Measurements from ENCODE around the gene OR8B12.

Gene OR8B12

DNA sequence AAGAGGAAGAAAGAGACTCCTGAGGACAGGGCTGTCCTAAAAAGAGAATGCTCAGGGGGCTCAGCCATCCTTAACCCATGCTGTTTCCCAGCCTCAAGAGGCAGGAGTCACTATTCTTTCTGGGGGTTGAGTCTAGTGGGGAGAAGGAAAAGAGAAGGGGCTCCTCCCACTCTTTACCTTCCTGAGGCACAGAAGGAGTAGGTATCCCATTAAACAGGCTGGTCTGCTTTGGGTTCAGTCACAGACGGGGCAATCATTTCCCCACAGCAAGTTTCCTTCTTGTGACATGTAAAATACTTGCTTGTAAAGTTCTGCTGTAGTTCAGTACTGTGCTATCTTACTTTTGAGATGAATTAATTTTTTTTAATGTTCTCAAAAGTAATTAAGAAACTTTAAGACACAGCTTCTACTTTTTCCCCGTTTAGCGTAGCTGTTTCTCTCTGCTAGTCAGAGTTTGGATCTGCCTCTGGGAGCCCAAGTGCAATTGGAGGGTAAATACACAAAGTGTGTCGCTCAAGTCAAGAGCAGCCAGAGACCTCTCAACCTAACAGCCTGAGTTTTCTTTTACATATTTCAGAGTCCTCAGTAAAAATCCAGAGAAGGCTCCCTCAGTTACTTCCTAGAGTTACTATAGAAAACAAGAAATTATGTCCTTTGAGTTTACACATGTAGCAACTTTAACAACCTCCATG lies 41.4 kb upstream of the OR8B12 start:
- no peak overlapping the region for H3K23ac ChIP-seq (ENCODE audit: low read length)
- no peaks in the 10 kb centered on the region for H3K79me2 ChIP-seq (ENCODE audit: control insufficient read depth, insufficient read depth, low read length, poor library complexity)
- WGBS (ENCODE audit: extremely low coverage, insufficient coverage, insufficient read length) = no CpG with 5 or more reads among the region's 4 CpGs
- H4K91ac ChIP-seq (ENCODE audit: low read depth, low read length) = no peak overlapping the region
- H2BK5ac ChIP-seq (ENCODE audit: low read depth, low read length, poor library complexity) = no peak overlapping the region
- no peaks in the 10 kb centered on the region for H3K27me3 ChIP-seq (ENCODE audit: insufficient read depth, low read length)
- H4K8ac ChIP-seq (ENCODE audit: low read depth, low read length) = no peak overlapping the region
- DNase-seq = no peak
- H3K9ac ChIP-seq (ENCODE audit: low read length) = no peak overlapping the region
- no peaks in the 10 kb centered on the region for H3K4me1 ChIP-seq (ENCODE audit: control insufficient read depth in 1 of 2, insufficient read depth in 2 of 2, low read length in 2 of 2)
- H3K18ac ChIP-seq (ENCODE audit: low read length) = no peak overlapping the region
- no peak overlapping the region for H3K27ac ChIP-seq (ENCODE audit: low read depth, low read length)
- H3K9me3 ChIP-seq (ENCODE audit: insufficient read depth, low read depth, low read length) = no peaks in the 10 kb centered on the region
- no peaks in the 10 kb centered on the region for H3K36me3 ChIP-seq (ENCODE audit: control insufficient read depth in 1 of 2, insufficient read depth in 2 of 2, low read length in 2 of 2)
- H2BK120ac ChIP-seq (ENCODE audit: insufficient read depth, low read length, poor library complexity) = no peak overlapping the region
- no peak overlapping the region for H2BK12ac ChIP-seq (ENCODE audit: low read length)
- no peak overlapping the region for H3K4me3 ChIP-seq (ENCODE audit: low read depth, low read length)
- no peak overlapping the region for H3K4ac ChIP-seq (ENCODE audit: low read depth, low read length)
- H2AFZ ChIP-seq (ENCODE audit: insufficient read depth, low read length, poor library complexity) = no peak overlapping the region
- no peaks in the 10 kb centered on the region for H3K79me1 ChIP-seq (ENCODE audit: low read length)
- no peak overlapping the region for H3K14ac ChIP-seq (ENCODE audit: low read length)
- H3K4me2 ChIP-seq (ENCODE audit: low read length) = no peak overlapping the region
- no peak overlapping the region for H2AK5ac ChIP-seq (ENCODE audit: low read length)
- H4K12ac ChIP-seq (ENCODE audit: low read depth, low read length) = no peak overlapping the region

DNA sequence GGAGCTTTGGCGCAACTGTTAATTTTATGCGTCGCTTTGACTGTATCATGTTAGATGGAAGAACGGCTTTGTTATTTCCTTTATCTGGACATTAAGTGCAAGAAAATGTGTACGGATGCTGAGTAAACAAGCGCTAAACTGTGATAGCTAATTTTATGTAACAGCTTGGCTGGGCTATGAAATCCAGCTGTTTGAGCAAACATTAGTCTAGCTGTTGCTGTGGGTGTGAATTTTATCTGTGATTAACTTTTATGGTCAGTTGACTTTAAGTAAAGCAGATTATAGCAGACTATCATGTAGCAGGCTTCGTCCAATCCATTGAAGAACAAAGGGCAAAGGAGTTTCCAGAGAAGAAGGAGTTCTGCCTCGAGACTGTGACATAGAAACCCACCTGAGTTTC lies 40.3 kb upstream of the OR8B12 start:
- Histone ChIP-seq H3K9ac (ENCODE audit: low read length) (no peak overlapping the region), H3K14ac (ENCODE audit: low read length) (no peak overlapping the region), H3K27ac (ENCODE audit: low read depth, low read length) (no peak overlapping the region), H3K79me2 (ENCODE audit: control insufficient read depth, insufficient read depth, low read length, poor library complexity) (no peaks in the 10 kb centered on the region), H2AK5ac (ENCODE audit: low read length) (no peak overlapping the region), H3K23ac (ENCODE audit: low read length) (no peak overlapping the region), H3K18ac (ENCODE audit: low read length) (no peak overlapping the region), H3K36me3 (ENCODE audit: control insufficient read depth in 1 of 2, insufficient read depth in 2 of 2, low read length in 2 of 2) (no peaks in the 10 kb centered on the region), H3K27me3 (ENCODE audit: insufficient read depth, low read length) (no peaks in the 10 kb centered on the region), H4K91ac (ENCODE audit: low read depth, low read length) (no peak overlapping the region), H3K4me1 (ENCODE audit: control insufficient read depth in 1 of 2, insufficient read depth in 2 of 2, low read length in 2 of 2) (no peaks in the 10 kb centered on the region), H3K4me3 (ENCODE audit: low read depth, low read length) (no peak overlapping the region), H4K12ac (ENCODE audit: low read depth, low read length) (no peak overlapping the region), H2AFZ (ENCODE audit: insufficient read depth, low read length, poor library complexity) (no peak overlapping the region), H4K8ac (ENCODE audit: low read depth, low read length) (no peak overlapping the region), H3K79me1 (ENCODE audit: low read length) (no peaks in the 10 kb centered on the region), H3K4me2 (ENCODE audit: low read length) (no peak overlapping the region), H3K4ac (ENCODE audit: low read depth, low read length) (no peak overlapping the region), H2BK12ac (ENCODE audit: low read length) (no peak overlapping the region), H3K9me3 (ENCODE audit: insufficient read depth, low read depth, low read length) (no peaks in the 10 kb centered on the region), H2BK5ac (ENCODE audit: low read depth, low read length, poor library complexity) (no peak overlapping the region), H2BK120ac (ENCODE audit: insufficient read depth, low read length, poor library complexity) (no peak overlapping the region)
- WGBS (ENCODE audit: extremely low coverage, insufficient coverage, insufficient read length) = no CpG with 5 or more reads among the region's 8 CpGs
- no peak for DNase-seq

DNA sequence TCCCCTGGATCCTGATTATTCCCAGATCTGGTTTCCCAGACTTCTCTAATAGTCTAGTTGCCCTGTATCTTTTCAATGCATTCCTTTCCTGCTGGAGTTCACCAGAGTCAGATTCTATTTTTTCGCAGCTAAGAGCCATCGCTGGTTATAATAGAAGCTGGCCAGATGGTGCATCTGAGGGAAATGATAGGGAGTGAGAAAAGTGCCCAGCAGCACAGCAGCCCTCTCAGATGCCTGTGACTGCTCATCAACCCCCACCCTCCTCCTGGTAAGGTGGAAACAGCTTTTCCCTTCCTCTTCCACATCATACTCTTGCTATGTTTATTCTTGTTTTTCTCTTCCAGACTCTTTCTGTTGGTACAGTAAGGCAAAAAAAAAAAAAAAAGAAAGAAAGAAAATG lies 39.1 kb upstream of the OR8B12 start:
- Histone ChIP-seq H3K36me3 (ENCODE audit: control insufficient read depth in 1 of 2, insufficient read depth in 2 of 2, low read length in 2 of 2) (no peaks in the 10 kb centered on the region), H4K12ac (ENCODE audit: low read depth, low read length) (no peak overlapping the region), H3K4me1 (ENCODE audit: control insufficient read depth in 1 of 2, insufficient read depth in 2 of 2, low read length in 2 of 2) (no peaks in the 10 kb centered on the region), H3K23ac (ENCODE audit: low read length) (no peak overlapping the region), H2BK12ac (ENCODE audit: low read length) (no peak overlapping the region), H3K9ac (ENCODE audit: low read length) (no peak overlapping the region), H3K4me3 (ENCODE audit: low read depth, low read length) (no peak overlapping the region), H2AK5ac (ENCODE audit: low read length) (no peak overlapping the region), H3K27me3 (ENCODE audit: insufficient read depth, low read length) (no peaks in the 10 kb centered on the region), H3K4ac (ENCODE audit: low read depth, low read length) (no peak overlapping the region), H2AFZ (ENCODE audit: insufficient read depth, low read length, poor library complexity) (no peak overlapping the region), H3K79me2 (ENCODE audit: control insufficient read depth, insufficient read depth, low read length, poor library complexity) (no peaks in the 10 kb centered on the region), H3K9me3 (ENCODE audit: insufficient read depth, low read depth, low read length) (no peaks in the 10 kb centered on the region), H4K8ac (ENCODE audit: low read depth, low read length) (no peak overlapping the region), H2BK5ac (ENCODE audit: low read depth, low read length, poor library complexity) (no peak overlapping the region), H3K14ac (ENCODE audit: low read length) (no peak overlapping the region), H3K4me2 (ENCODE audit: low read length) (no peak overlapping the region), H2BK120ac (ENCODE audit: insufficient read depth, low read length, poor library complexity) (no peak overlapping the region), H4K91ac (ENCODE audit: low read depth, low read length) (no peak overlapping the region), H3K18ac (ENCODE audit: low read length) (no peak overlapping the region), H3K79me1 (ENCODE audit: low read length) (no peaks in the 10 kb centered on the region), H3K27ac (ENCODE audit: low read depth, low read length) (no peak overlapping the region)
- no peak for DNase-seq
- no CpG with 5 or more reads among the region's 2 CpGs for WGBS (ENCODE audit: extremely low coverage, insufficient coverage, insufficient read length)

DNA sequence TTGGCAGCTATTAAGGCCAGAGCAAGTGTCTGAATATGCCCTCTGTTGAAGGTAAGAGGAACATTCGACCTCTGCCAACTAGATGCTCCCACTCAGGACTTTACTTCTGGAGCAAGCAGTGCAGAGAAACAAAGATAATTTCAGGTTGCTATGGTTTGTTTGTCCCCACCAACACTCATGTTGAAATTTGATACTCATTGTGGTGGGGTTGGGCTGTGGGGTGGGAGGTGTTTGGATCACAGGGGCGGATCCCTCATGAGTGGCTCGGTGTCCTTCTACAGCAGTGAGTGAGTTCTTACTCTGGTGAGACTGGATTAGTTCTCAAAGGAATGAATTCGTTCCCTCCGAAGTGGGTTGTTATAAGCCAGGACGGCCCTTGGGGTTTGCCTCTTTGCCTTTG lies 38.4 kb upstream of the OR8B12 start:
- H4K91ac ChIP-seq (ENCODE audit: low read depth, low read length) = no peak overlapping the region
- H3K9me3 ChIP-seq (ENCODE audit: insufficient read depth, low read depth, low read length) = no peaks in the 10 kb centered on the region
- no peak overlapping the region for H2BK120ac ChIP-seq (ENCODE audit: insufficient read depth, low read length, poor library complexity)
- H3K36me3 ChIP-seq (ENCODE audit: control insufficient read depth in 1 of 2, insufficient read depth in 2 of 2, low read length in 2 of 2) = no peaks in the 10 kb centered on the region
- H3K27ac ChIP-seq (ENCODE audit: low read depth, low read length) = no peak overlapping the region
- H3K14ac ChIP-seq (ENCODE audit: low read length) = no peak overlapping the region
- no peak overlapping the region for H4K8ac ChIP-seq (ENCODE audit: low read depth, low read length)
- H2BK12ac ChIP-seq (ENCODE audit: low read length) = no peak overlapping the region
- no peak overlapping the region for H3K18ac ChIP-seq (ENCODE audit: low read length)
- no peaks in the 10 kb centered on the region for H3K27me3 ChIP-seq (ENCODE audit: insufficient read depth, low read length)
- no CpG with 5 or more reads among the region's 6 CpGs for WGBS (ENCODE audit: extremely low coverage, insufficient coverage, insufficient read length)
- no peak for DNase-seq
- H2BK5ac ChIP-seq (ENCODE audit: low read depth, low read length, poor library complexity) = no peak overlapping the region
- no peak overlapping the region for H2AFZ ChIP-seq (ENCODE audit: insufficient read depth, low read length, poor library complexity)
- H3K4me3 ChIP-seq (ENCODE audit: low read depth, low read length) = no peak overlapping the region
- no peak overlapping the region for H2AK5ac ChIP-seq (ENCODE audit: low read length)
- H3K79me1 ChIP-seq (ENCODE audit: low read length) = no peaks in the 10 kb centered on the region
- no peak overlapping the region for H3K23ac ChIP-seq (ENCODE audit: low read length)
- no peak overlapping the region for H3K4me2 ChIP-seq (ENCODE audit: low read length)
- H4K12ac ChIP-seq (ENCODE audit: low read depth, low read length) = no peak overlapping the region
- no peaks in the 10 kb centered on the region for H3K4me1 ChIP-seq (ENCODE audit: control insufficient read depth in 1 of 2, insufficient read depth in 2 of 2, low read length in 2 of 2)
- no peaks in the 10 kb centered on the region for H3K79me2 ChIP-seq (ENCODE audit: control insufficient read depth, insufficient read depth, low read length, poor library complexity)
- H3K9ac ChIP-seq (ENCODE audit: low read length) = no peak overlapping the region
- H3K4ac ChIP-seq (ENCODE audit: low read depth, low read length) = no peak overlapping the region
